ENCODE results near the gene HLA-DMB. TPM values are rescaled to one million over a fixed set of nuclear protein-coding genes. Genes with fewer than 3 reads are reported as not detected.

HLA-DMB gene
- total RNA-seq, 1 experiment from 2014 or later, result 0.34 TPM

DNA sequence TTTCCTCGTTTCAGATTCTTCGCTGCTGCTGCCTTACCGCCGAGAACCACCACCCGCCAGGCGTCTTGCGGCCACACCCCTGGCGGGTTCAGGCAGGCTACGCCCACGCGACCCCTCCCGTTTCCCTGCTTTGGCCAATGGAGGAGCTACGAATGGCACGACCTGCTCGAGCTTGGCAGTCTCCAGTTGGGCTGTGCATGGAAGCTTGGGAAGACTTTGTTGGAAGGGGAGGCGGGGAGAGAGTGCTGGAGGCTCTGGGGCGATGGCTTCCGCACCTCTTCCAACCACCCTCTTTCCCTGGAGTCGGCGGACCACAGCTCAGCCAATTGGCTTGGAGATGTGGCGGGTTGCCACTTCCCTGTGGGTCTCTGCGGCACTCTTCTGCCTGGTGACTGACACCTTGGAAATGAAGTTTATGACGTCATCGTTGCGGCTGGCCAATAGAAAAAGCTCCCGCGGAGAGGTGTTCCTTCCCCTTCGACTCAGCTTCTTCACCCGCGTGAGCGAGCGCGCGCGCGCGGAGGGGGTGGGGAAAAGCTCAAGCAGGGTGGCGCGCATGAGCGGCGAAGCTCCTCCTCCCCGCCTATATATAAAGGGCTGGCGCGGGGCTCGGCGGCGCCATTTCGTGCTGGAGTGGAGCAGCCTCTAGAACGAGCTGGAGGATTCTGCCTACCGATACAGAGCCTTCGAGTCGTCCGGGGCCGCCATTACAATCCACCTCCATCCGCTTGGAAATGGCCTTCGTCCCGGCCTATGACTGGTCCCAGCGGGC lies 30.9 kb upstream of the HLA-DMB start:
- CTCF ChIA-PET, result interaction anchor here (0.9 to 2.4 kb wide), 5 partner anchors 12 to 276 kb away, joined by 4 to 15 read pairs (median 11); partner anchors contain the start of genes HLA-DMA and TAP2
- peak overlapping the region; percentile 100 for H3K27ac ChIP-seq (ENCODE audit: low read depth, low read length, poor library complexity, severe bottlenecking)
- no peak for TF ChIP-seq CTCF (conservative IDR thresholded peaks at IDR 0.05; ENCODE audit: low read depth, low read length)
- no peak for TF ChIP-seq EZH2 (IDR thresholded peaks at IDR 0.05; ENCODE audit: borderline replicate concordance, low read depth, low read length, poor library complexity, severe bottlenecking)
- H3K36me3 ChIP-seq (ENCODE audit: insufficient read depth, low read length, poor library complexity, severe bottlenecking), result peaks cover 47% of the 10 kb centered on the region
- no peaks in the 10 kb centered on the region for H3K9me3 ChIP-seq (ENCODE audit: low read depth, low read length, poor library complexity, severe bottlenecking)
- POLR2A ChIA-PET (ENCODE audit: low non-redundant PET), result interaction anchor here (0.5 to 2.4 kb wide), 20 partner anchors 9 to 1182 kb away, joined by 3 to 22 read pairs (median 4); partner anchors contain the start of genes HSPA1B, RING1, RPS18 and VPS52
- H3K4me1 ChIP-seq (ENCODE audit: insufficient read depth, low read length, poor library complexity, severe bottlenecking), result peaks cover 32% of the 10 kb centered on the region
- peak; percentile 100 for DNase-seq (ENCODE audit: low spot score)
- peak overlapping the region; percentile 94 for H3K4me3 ChIP-seq (ENCODE audit: low read depth, low read length, poor library complexity, severe bottlenecking)
- no TSS peak for BruUV-seq (replicated peaks)
- intact Hi-C loops (cut with micrococcal nuclease; ENCODE audit: unreplicated experiment), result loop anchor here (10.0 kb wide), 1 partner anchor 453 kb away; the partner anchor contains the start of gene SYNGAP1
- no peaks in the 10 kb centered on the region for H3K27me3 ChIP-seq (replicated peaks; ENCODE audit: insufficient read depth, low read depth, low read length, poor library complexity)

DNA sequence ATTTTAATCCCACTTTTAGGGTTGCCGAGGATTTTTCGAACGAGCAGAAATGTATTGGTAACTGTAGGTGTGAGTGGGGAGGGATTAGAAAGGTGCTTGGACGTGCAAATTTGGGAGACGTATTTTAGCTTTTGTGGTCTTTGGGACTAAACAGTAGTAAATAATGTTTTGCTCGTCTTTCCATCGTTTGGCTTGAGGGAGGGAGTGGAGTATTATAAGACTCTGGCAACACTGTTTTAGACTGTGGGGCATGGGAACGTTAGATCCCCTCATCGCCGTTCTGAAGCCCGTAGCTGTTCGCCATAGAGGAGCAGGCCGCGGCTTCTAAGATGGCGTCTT lies 30.4 kb upstream of the HLA-DMB start:
- Histone ChIP-seq H3K36me3 (ENCODE audit: insufficient read depth, low read length, poor library complexity, severe bottlenecking) (peaks cover 41% of the 10 kb centered on the region), H3K9me3 (ENCODE audit: low read depth, low read length, poor library complexity, severe bottlenecking) (no peaks in the 10 kb centered on the region), H3K27ac (ENCODE audit: low read depth, low read length, poor library complexity, severe bottlenecking) (peak overlapping the region; percentile 100), H3K27me3 (replicated peaks; ENCODE audit: insufficient read depth, low read depth, low read length, poor library complexity) (no peaks in the 10 kb centered on the region), H3K4me1 (ENCODE audit: insufficient read depth, low read length, poor library complexity, severe bottlenecking) (peaks cover 34% of the 10 kb centered on the region), H3K4me3 (ENCODE audit: low read depth, low read length, poor library complexity, severe bottlenecking) (peak overlapping the region; percentile 94)
- POLR2A ChIA-PET (ENCODE audit: low non-redundant PET), result interaction anchor here (0.5 to 2.4 kb wide), 9 partner anchors 10 to 1104 kb away, joined by 3 to 22 read pairs (median 5); partner anchors contain the start of gene RING1
- TSS peak; percentile 24 for BruUV-seq (replicated peaks)
- TF ChIP-seq EZH2 (IDR thresholded peaks at IDR 0.05; ENCODE audit: borderline replicate concordance, low read depth, low read length, poor library complexity, severe bottlenecking) (no peak), CTCF (conservative IDR thresholded peaks at IDR 0.05; ENCODE audit: low read depth, low read length) (no peak)
- CTCF ChIA-PET, result interaction anchor here (0.5 to 2.4 kb wide), 6 partner anchors 13 to 1918 kb away, joined by 3 to 15 read pairs (median 8); partner anchors contain the start of genes ANKS1A, HLA-DMA and TAP2
- intact Hi-C loops (cut with micrococcal nuclease; ENCODE audit: unreplicated experiment), result loop anchor here (10.0 kb wide), 1 partner anchor 454 kb away; the partner anchor contains the start of gene SYNGAP1
- no peak for DNase-seq (ENCODE audit: low spot score)

- H3K4me1 ChIP-seq (ENCODE audit: insufficient read depth, low read length, poor library complexity, severe bottlenecking), result peaks cover 28% of the 10 kb centered on the region
- peaks cover 35% of the 10 kb centered on the region for H3K36me3 ChIP-seq (ENCODE audit: insufficient read depth, low read length, poor library complexity, severe bottlenecking)
- H3K27ac ChIP-seq (ENCODE audit: low read depth, low read length, poor library complexity, severe bottlenecking), result peak overlapping the region; percentile 100
- BruUV-seq (replicated peaks), result no TSS peak
- no peaks in the 10 kb centered on the region for H3K27me3 ChIP-seq (replicated peaks; ENCODE audit: insufficient read depth, low read depth, low read length, poor library complexity)
- TF ChIP-seq CTCF (conservative IDR thresholded peaks at IDR 0.05; ENCODE audit: low read depth, low read length), result no peak
- TF ChIP-seq EZH2 (IDR thresholded peaks at IDR 0.05; ENCODE audit: borderline replicate concordance, low read depth, low read length, poor library complexity, severe bottlenecking), result no peak
- DNase-seq (ENCODE audit: low spot score), result peak; percentile 92
- H3K9me3 ChIP-seq (ENCODE audit: low read depth, low read length, poor library complexity, severe bottlenecking), result no peaks in the 10 kb centered on the region
- H3K4me3 ChIP-seq (ENCODE audit: low read depth, low read length, poor library complexity, severe bottlenecking), result peak overlapping the region; percentile 94
- ChIA-PET CTCF (interaction anchor here (0.5 to 2.4 kb wide), 4 partner anchors 14 to 1918 kb away, joined by 3 to 15 read pairs (median 7); partner anchors contain the start of genes ANKS1A and TAP2), POLR2A (ENCODE audit: low non-redundant PET) (interaction anchor here (0.5 to 2.4 kb wide), 4 partner anchors 10 to 132 kb away, joined by 3 to 20 read pairs (median 5); partner anchors contain the start of gene TAP2)
- intact Hi-C loops (cut with micrococcal nuclease; ENCODE audit: unreplicated experiment), result loop anchor here (10.0 kb wide), 1 partner anchor 454 kb away; the partner anchor contains the start of gene SYNGAP1
Observed at GRCh38 chr6:32970413-32971241, 29.8 kb upstream of the HLA-DMB start.
